Measurements from ENCODE around the gene ASAP3.

- TF ChIP-seq ETV6 (CRISPR knock-in tag; conservative IDR thresholded peaks at IDR 0.05) (no peak), SETDB1 (CRISPR knock-in tag; IDR thresholded peaks at IDR 0.05; ENCODE audit: borderline replicate concordance) (no peak), HMG20B (CRISPR knock-in tag; conservative IDR thresholded peaks at IDR 0.05) (no peak), GABPB1 (CRISPR knock-in tag; IDR thresholded peaks at IDR 0.05) (no peak), ETV5 (CRISPR knock-in tag; IDR thresholded peaks at IDR 0.05; ENCODE audit: borderline replicate concordance) (no peak), RAD21 (CRISPR knock-in tag; IDR thresholded peaks at IDR 0.05) (no peak), ZMAT3 (CRISPR knock-in tag; conservative IDR thresholded peaks at IDR 0.05) (no peak), SKIL (CRISPR knock-in tag; IDR thresholded peaks at IDR 0.05; ENCODE audit: borderline replicate concordance) (no peak)
Observed at GRCh38 chr1:23497777-23498439, 13.9 kb upstream of the ASAP3 start.

Measured in HepG2 (cell line).